ENCODE measurements around the gene LOXL4.

LOXL4 gene

DNA sequence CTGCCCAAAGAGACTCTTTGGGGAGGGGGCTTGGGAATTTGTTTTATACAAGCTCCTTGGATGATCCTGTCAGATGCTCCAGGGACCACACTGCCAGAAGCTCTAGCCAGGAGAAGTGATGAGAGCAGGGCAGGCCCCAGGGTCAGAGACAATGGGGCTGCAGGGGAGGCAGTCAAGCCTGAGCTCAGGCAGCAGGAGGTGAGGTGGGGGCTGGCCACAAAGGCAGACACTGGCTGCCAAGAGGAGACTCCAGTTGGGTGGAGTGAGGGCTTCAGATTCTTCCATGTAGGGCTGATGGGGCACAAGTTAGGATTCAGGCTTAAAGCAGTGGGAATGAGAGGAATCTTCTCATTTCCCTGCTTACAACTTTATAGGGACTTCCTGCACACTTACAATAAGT lies 35.6 kb upstream of the LOXL4 start:
- TF ChIP-seq, protein P1, sequence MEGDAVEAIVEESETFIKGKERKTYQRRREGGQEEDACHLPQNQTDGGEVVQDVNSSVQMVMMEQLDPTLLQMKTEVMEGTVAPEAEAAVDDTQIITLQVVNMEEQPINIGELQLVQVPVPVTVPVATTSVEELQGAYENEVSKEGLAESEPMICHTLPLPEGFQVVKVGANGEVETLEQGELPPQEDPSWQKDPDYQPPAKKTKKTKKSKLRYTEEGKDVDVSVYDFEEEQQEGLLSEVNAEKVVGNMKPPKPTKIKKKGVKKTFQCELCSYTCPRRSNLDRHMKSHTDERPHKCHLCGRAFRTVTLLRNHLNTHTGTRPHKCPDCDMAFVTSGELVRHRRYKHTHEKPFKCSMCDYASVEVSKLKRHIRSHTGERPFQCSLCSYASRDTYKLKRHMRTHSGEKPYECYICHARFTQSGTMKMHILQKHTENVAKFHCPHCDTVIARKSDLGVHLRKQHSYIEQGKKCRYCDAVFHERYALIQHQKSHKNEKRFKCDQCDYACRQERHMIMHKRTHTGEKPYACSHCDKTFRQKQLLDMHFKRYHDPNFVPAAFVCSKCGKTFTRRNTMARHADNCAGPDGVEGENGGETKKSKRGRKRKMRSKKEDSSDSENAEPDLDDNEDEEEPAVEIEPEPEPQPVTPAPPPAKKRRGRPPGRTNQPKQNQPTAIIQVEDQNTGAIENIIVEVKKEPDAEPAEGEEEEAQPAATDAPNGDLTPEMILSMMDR (conservative IDR thresholded peaks at IDR 0.05; ENCODE audit: low read depth, low read length), result no peak
- no peak for DNase-seq (ENCODE audit: low read depth)
- no peak overlapping the region for H3K4me3 ChIP-seq (ENCODE audit: low read depth, low read length)

DNA sequence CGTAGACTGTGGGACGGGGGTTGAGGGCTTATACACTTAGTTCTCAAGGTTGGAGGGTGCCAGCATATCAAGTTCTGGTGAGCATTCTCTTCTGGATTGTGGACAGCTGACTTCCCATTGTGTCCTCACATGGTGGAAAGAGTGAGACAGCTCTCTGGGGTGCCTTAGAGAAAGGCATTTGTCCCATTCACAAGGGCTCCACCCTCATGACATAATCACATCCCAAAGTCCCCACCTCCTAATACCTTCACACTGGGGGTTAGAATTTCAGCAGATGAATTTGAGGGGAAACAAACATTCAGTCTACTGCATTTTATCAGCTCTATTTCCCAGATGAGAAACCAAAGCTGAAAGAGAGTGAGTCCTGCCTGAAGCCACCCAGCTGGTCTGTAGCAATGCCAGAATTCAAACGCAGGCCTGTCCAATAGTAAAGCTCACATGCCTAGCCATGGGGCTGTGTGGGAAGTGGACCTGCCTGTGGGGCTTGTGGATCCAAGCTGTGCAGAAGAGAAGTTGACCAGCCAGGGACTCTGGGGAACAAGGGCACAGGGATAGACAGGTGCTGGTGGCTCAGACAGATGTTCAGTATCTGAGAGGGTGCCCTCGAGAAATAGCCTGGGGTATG lies 34.9 kb upstream of the LOXL4 start:
- peak; percentile 10 for DNase-seq (ENCODE audit: low read depth)
- no peak overlapping the region for H3K4me3 ChIP-seq (ENCODE audit: low read depth, low read length)
- TF ChIP-seq, protein P1 (conservative IDR thresholded peaks at IDR 0.05; ENCODE audit: low read depth, low read length), result no peak

DNA sequence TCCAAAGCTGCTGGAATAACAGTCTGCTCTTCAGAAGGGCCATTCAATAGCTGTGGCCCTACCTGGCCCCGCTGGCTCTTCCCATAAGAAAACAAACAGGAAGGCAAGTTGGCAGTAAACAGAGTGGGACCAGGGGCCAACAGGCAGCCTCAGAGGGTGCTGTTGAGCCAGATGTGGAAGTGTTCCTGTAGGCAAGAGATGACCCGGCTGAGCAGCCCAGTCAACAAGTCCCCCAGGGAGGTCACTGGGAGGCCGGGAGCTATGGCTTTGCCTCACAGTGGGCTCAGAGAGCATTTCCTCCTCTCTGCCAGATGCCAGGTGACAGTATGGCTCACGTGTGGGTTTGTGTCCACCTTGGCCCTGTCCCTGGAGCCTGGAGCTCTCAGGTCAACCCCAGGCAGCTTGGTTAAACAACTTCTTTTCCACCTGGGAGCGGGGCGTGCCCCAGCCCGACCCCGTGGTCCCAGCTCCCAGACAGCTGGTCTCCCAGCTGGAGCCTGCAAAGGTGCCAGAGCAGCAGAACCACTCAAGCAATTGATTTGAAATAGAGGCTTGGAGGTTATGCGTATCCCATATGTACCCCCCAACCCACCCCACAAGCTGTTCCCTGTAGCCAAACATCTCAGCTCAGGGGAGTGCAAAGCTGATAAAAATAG lies 33.8 kb upstream of the LOXL4 start:
- no peak for DNase-seq (ENCODE audit: low read depth)
- H3K4me3 ChIP-seq (ENCODE audit: low read depth, low read length), result no peak overlapping the region
- TF ChIP-seq, protein P1 (conservative IDR thresholded peaks at IDR 0.05; ENCODE audit: low read depth, low read length), result no peak

DNA sequence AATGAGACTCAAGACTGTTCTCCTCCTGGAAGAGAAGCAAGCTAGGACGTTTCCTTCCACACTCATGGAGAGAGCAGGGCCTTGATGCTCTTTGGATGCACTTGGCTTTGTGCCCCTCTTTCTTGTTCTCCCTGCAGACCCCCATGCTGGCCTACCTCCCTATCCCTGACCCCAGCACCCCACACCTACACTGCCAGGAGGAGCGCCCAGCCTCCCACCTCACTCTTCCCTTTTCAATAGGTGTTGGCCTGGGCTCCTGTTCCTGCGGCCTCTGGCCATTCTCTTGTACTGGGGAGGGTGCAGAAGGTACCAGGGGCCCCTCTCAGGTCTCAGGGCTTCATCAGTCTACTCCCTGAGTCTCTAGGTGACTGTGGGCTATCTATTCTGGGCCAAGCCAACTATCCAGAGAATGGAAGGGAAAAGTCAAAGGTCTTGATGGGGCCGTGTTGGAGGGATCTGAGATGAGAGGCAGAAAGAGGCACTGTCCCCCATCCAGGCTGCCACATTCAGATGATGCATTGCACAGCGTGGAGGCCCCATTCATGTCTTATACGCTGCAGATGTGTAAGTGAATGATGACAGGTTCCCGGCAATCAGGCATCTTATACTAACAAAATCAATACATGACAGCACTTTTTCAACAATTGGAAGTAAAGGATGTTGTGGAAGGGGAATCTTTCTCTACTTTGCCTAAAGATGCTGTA lies 32.7 kb upstream of the LOXL4 start:
- no peak for DNase-seq (ENCODE audit: low read depth)
- TF ChIP-seq, protein P1 (conservative IDR thresholded peaks at IDR 0.05; ENCODE audit: low read depth, low read length), result no peak
- H3K4me3 ChIP-seq (ENCODE audit: low read depth, low read length), result no peak overlapping the region

DNA sequence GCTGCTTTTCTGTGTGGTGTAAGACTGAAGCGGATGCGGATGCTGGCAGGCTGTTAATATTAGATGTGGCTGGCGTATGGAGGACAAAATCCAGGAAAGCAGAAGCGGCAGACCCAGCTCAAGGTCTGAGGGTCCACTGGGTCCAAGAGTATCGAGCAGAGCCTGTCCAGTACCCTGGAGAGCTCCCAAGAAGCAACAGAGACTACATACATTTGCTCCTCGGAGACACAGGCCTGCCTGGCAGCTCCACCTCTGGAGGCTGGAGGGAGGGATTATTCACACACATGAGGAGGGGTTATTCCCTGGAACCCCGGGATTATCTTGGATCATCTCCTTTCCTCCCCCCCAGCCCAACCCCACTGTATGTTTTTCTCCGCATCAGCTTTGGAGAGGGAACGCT lies 31.3 kb upstream of the LOXL4 start:
- DNase-seq (ENCODE audit: low read depth), result peak; percentile 46
- TF ChIP-seq, protein P1 (conservative IDR thresholded peaks at IDR 0.05; ENCODE audit: low read depth, low read length), result no peak
- H3K4me3 ChIP-seq (ENCODE audit: low read depth, low read length), result no peak overlapping the region

DNA sequence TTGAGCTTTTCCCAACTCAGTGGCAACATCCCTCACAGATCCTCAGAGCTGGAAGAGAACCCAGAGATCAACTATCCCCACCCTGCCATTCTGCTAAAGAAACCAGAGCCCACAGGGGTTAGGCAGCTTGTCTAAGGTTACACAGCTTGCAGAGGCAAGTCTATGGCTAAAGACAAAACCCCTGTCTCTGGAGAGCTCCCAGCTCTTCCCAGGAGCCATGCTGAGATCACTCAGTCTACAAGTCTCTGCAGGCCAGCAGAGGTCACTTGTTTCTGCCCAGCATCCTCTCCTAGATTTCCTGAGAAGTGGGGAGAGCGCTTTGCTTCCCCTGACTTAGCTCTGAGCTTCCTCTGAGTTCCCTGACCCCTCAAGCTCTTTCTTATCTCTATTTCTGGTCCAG lies 28.5 kb upstream of the LOXL4 start:
- no peak overlapping the region for H3K4me3 ChIP-seq (ENCODE audit: low read depth, low read length)
- peak; percentile 65 for DNase-seq (ENCODE audit: low read depth)
- TF ChIP-seq, protein P1 (conservative IDR thresholded peaks at IDR 0.05; ENCODE audit: low read depth, low read length), result no peak

All from choroid plexus epithelial cell (primary cell).